OCI-LY3 (cell line): ENCODE measurements around the gene PRIMA1.

Source experiments
- H2AFZ ChIP-seq: fragments of 200-600, 300-600 bp; shearing (Covaris generic); 2 replicates; pipeline ENCODE4 v1.6.0; 2014; ENCODE audit warnings: antibody characterized with exemption, low read depth, low read length
- H3K27ac ChIP-seq: fragments of 200-600, 300-600 bp; sonication (generic); 2 replicates; pipeline ENCODE4 v1.5.1; 2014; ENCODE audit warnings: mild to moderate bottlenecking, low read length, moderate library complexity, mixed read lengths
- H3K27me3 ChIP-seq: fragments of 200-600, 300-600 bp; sonication (generic); 2 replicates; pipeline ENCODE4 v1.6.1; 2014; ENCODE audit warnings: low read depth, low read length, mixed read lengths
- H3K36me3 ChIP-seq: fragments of 200-600, 300-600 bp; sonication (generic); replicated peaks from 2 replicates; pipeline ENCODE3; 2014; ENCODE audit warnings: low read depth, low read length, mixed read lengths
- H3K4me1 ChIP-seq: fragments of 300-600, 200-600 bp; sonication (generic); 2 replicates; pipeline ENCODE4 v1.6.1; 2014; ENCODE audit warnings: low read length, mixed read lengths
- H3K4me2 ChIP-seq: fragments of 200-600, 300-600 bp; sonication (generic); 2 replicates; pipeline ENCODE4 v1.6.1; 2014; ENCODE audit warnings: low read length, mixed read lengths
- H3K4me3 ChIP-seq: fragments of 300-600, 200-600 bp; sonication (generic); 2 replicates; pipeline ENCODE4 v1.5.1; 2014; ENCODE audit warnings: antibody characterized with exemption, mild to moderate bottlenecking, low read length, moderate library complexity
- H3K79me2 ChIP-seq: fragments of 300-600, 200-600 bp; shearing (Covaris generic); 2 replicates; pipeline ENCODE4 v1.6.1; 2014; ENCODE audit warnings: mild to moderate bottlenecking, low read length, mixed read lengths
- H3K9ac ChIP-seq: fragments of 300-600, 200-600 bp; shearing (Covaris generic); 2 replicates; pipeline ENCODE4 v1.6.0; 2014; ENCODE audit warnings: mild to moderate bottlenecking, low read length, moderate library complexity
- H3K9me3 ChIP-seq: fragments of 200-600, 300-600 bp; shearing (Covaris generic); 2 replicates; pipeline ENCODE4 v1.6.1; 2014; ENCODE audit warnings: low read length, mixed read lengths; ENCODE audit not compliant: insufficient read depth
- H4K20me1 ChIP-seq: fragments of 200-600, 300-600 bp; sonication (generic); 2 replicates; pipeline ENCODE4 v1.6.1; 2016; ENCODE audit warnings: low read length, mixed read lengths; ENCODE audit not compliant: insufficient read depth
- EZH2phosphoT487 ChIP-seq: fragments of 200-600 bp; shearing (Covaris generic); IDR thresholded peaks from 2 replicates; pipeline ENCODE4 v1.6.1; 2018; ENCODE audit warnings: antibody characterized with exemption, mixed run types, low read depth
- TF ChIP-seq, protein P1 (sequence below): fragments of 200-600, 300-600 bp; sonication (generic); IDR thresholded peaks from 2 replicates; pipeline ENCODE4 v1.5.1; 2014; ENCODE audit warnings: antibody characterized with exemption, low read length, low read depth

The PRIMA1 gene

DNA sequence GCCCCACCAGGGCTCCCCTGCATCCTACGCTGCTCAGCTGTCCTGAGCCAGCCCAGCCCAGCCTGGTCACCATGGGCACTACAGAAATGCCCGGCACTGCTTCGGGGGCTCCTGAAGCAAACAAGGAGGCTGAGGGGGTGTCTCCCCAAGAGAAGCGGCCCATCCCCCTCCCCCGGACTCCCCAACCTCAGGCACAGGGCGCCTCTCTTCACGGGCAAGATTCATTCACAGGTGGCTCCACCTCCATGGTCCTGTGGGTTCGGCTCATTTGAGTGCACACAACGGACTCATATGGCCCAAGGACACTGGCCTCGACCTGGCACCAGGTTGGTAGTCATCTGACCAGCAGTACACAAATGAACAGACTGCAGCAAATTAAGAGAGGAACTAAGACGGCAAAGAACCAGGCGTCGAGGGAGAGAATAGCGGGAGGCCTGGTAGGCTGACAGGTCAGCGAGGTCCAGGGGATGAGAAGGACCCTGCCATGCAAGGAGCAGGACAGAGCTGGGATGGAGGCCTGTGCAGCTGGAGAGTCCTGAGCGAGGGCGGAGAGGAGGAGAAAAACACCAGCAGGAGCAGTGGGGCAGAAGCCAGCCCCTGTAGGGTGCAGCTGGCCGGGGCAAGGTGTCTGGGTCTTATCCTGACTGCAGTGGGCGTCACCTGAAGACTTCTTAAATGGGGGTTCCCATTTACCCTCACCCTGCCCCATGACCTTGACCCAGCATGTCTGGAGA lies 60.2 kb downstream of the PRIMA1 start:
- H3K4me3 ChIP-seq = no peak overlapping the region
- no peak overlapping the region for H3K4me2 ChIP-seq
- H2AFZ ChIP-seq = no peak overlapping the region
- H3K9ac ChIP-seq = no peak overlapping the region
- no peaks in the 10 kb centered on the region for H3K36me3 ChIP-seq
- TF ChIP-seq, protein P1, sequence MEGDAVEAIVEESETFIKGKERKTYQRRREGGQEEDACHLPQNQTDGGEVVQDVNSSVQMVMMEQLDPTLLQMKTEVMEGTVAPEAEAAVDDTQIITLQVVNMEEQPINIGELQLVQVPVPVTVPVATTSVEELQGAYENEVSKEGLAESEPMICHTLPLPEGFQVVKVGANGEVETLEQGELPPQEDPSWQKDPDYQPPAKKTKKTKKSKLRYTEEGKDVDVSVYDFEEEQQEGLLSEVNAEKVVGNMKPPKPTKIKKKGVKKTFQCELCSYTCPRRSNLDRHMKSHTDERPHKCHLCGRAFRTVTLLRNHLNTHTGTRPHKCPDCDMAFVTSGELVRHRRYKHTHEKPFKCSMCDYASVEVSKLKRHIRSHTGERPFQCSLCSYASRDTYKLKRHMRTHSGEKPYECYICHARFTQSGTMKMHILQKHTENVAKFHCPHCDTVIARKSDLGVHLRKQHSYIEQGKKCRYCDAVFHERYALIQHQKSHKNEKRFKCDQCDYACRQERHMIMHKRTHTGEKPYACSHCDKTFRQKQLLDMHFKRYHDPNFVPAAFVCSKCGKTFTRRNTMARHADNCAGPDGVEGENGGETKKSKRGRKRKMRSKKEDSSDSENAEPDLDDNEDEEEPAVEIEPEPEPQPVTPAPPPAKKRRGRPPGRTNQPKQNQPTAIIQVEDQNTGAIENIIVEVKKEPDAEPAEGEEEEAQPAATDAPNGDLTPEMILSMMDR = no peak
- no peak for TF ChIP-seq EZH2phosphoT487
- no peaks in the 10 kb centered on the region for H3K9me3 ChIP-seq
- H3K27ac ChIP-seq = no peak overlapping the region
- no peaks in the 10 kb centered on the region for H4K20me1 ChIP-seq
- no peaks in the 10 kb centered on the region for H3K79me2 ChIP-seq
- peaks cover 3% of the 10 kb centered on the region for H3K27me3 ChIP-seq
- no peaks in the 10 kb centered on the region for H3K4me1 ChIP-seq

DNA sequence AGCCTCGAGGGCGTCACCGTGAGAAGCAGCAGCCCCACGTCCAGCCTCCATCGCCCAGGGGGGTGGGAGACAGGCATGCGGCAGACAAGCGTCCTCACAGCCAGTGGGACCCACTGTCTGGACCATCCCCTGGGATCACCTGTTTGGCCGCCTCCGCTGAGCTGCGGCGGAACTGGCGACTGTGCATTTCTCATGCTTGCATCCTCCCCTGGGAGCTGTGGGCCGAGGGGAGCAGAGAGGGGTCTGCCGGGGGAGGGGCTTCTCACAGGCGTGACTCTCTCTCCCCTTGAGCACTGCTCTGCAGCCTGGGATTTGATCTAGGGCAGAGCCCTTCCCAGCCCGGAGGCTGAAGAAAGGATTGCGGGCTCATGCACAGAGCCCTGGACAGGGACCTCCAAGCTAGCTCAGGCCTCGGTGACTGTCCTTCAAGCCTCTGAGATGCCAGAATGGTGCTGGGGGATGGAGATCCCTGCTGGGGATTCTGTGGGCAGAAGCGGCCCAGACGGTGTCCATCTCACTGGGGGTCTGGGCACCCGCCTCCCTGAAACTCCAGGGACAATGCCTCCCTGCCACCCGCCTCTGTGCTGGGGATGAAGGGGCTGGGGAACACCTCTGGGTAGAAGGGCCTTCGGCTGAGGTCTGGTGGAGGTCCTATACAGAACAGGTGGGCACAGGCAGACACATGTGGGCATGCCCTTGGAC lies 61.1 kb downstream of the PRIMA1 start:
- Histone ChIP-seq H2AFZ (no peak overlapping the region), H4K20me1 (no peaks in the 10 kb centered on the region), H3K27ac (no peak overlapping the region), H3K79me2 (no peaks in the 10 kb centered on the region), H3K9ac (no peak overlapping the region), H3K4me1 (no peaks in the 10 kb centered on the region), H3K4me2 (no peak overlapping the region), H3K4me3 (no peak overlapping the region), H3K36me3 (no peaks in the 10 kb centered on the region), H3K27me3 (peaks cover 3% of the 10 kb centered on the region), H3K9me3 (no peaks in the 10 kb centered on the region)
- TF ChIP-seq, protein P1 = no peak
- no peak for TF ChIP-seq EZH2phosphoT487

DNA sequence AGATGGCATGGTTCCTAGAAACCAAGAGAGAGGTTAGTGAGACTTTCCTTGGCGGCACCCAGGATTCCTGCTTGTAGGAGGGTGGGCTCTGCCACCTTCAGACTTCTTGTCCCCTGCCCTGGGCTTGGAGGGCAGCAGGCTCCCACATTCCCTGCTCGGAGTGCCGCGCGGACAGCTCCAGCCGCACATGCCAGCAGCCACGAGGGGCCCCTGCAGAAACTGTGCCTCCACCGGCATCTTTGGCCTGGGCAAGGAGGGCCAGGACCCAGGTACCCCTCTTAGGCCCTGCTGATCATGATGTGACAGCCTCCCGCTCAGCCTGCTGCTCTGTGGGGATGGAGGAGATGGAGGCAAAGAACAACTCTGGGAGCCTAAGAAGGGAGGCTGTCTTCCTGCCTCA lies 62.3 kb downstream of the PRIMA1 start:
- Histone ChIP-seq H3K4me1 (no peaks in the 10 kb centered on the region), H3K36me3 (no peaks in the 10 kb centered on the region), H3K27me3 (peaks cover 3% of the 10 kb centered on the region), H3K9me3 (no peaks in the 10 kb centered on the region), H3K9ac (no peak overlapping the region), H3K4me3 (no peak overlapping the region), H2AFZ (no peak overlapping the region), H4K20me1 (no peaks in the 10 kb centered on the region), H3K4me2 (no peak overlapping the region), H3K27ac (no peak overlapping the region), H3K79me2 (no peaks in the 10 kb centered on the region)
- no peak for TF ChIP-seq EZH2phosphoT487
- TF ChIP-seq, protein P1 = no peak

DNA sequence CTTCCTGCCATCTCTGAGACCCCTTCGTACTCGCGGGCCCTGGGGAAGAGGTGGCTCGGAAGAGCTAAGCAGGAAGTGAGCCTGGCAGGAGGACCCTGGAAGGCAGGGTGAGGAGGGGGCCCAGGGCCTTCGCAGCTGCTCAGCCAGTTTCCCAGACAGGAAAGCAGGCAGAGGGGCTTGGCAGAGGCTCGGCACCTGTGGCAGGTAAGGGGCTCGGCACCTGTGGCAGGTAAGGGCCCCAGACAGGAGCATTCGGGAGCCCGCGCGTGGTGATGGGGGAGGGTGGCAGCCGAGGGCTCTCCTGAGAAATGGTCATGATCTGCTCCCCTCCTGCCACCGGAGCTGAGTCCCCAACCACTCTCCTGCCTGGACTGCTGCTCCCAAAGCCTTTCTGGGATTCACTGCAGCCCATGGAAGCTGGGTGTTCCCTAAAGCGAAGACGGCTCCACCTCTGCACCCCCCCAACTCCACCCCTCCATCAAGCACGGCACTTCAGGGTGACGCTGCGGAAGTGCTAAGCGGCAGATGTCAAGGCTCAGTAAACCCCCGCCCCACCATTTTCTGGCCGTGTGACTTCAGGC lies 63.2 kb downstream of the PRIMA1 start:
- no peaks in the 10 kb centered on the region for H3K79me2 ChIP-seq
- H3K4me3 ChIP-seq = no peak overlapping the region
- H4K20me1 ChIP-seq = no peaks in the 10 kb centered on the region
- H3K9me3 ChIP-seq = no peaks in the 10 kb centered on the region
- H3K4me2 ChIP-seq = no peak overlapping the region
- TF ChIP-seq, protein P1 = no peak
- TF ChIP-seq EZH2phosphoT487 = no peak
- no peak overlapping the region for H2AFZ ChIP-seq
- no peaks in the 10 kb centered on the region for H3K27me3 ChIP-seq
- no peaks in the 10 kb centered on the region for H3K4me1 ChIP-seq
- no peaks in the 10 kb centered on the region for H3K36me3 ChIP-seq
- H3K9ac ChIP-seq = no peak overlapping the region
- H3K27ac ChIP-seq = no peak overlapping the region
